NCI-H524 treated with DMSO at 0.1 percent for 48 hours (cell line): Measurements from ENCODE around the gene TSKU.
"Not testable (repeated sequence)": the region's sequence is repeated elsewhere in the genome, so short reads cannot be mapped to it uniquely, and the experiment has no call there.

Source experiments
- DNase-seq: peaks from one replicate; lab custom pipeline; 2025; lab: John Stamatoyannopoulos, UW

The TSKU gene

GRCh38 chr11:76824980-76825725 lies 42.0 kb downstream of the TSKU start:
- no peak for DNase-seq

- no peak for DNase-seq
These were observed 42.7 kb downstream of the TSKU start for GRCh38 chr11:76825726-76826396.

GRCh38 chr11:76826508-76826907 lies 43.4 kb downstream of the TSKU start:
- not testable (repeated sequence) for DNase-seq

- DNase-seq = not testable (repeated sequence)
These were observed 43.8 kb downstream of the TSKU start for GRCh38 chr11:76827005-76827404.

GRCh38 chr11:76830639-76831327 lies 47.6 kb downstream of the TSKU start:
- DNase-seq = peak; percentile 97

- no peak for DNase-seq
These were observed 48.6 kb downstream of the TSKU start for GRCh38 chr11:76831686-76832310.

GRCh38 chr11:76832361-76832760 lies 49.2 kb downstream of the TSKU start:
- no peak for DNase-seq

GRCh38 chr11:76834151-76834550 lies 51.0 kb downstream of the TSKU start:
- no peak for DNase-seq

GRCh38 chr11:76835036-76835435 lies 51.9 kb downstream of the TSKU start:
- DNase-seq = no peak

GRCh38 chr11:76835928-76836612 lies 52.9 kb downstream of the TSKU start:
- DNase-seq = no peak

GRCh38 chr11:76836613-76837291 lies 53.6 kb downstream of the TSKU start:
- DNase-seq = no peak

GRCh38 chr11:76837696-76838677 lies 54.8 kb downstream of the TSKU start:
- no peak for DNase-seq

- DNase-seq = no peak
These were observed 55.5 kb downstream of the TSKU start for GRCh38 chr11:76838678-76839068.

- DNase-seq = no peak
These were observed 56.2 kb downstream of the TSKU start for GRCh38 chr11:76839311-76839710.

- no peak for DNase-seq
These were observed 58.8 kb downstream of the TSKU start for GRCh38 chr11:76841923-76842452.

GRCh38 chr11:76843907-76844306 lies 60.8 kb downstream of the TSKU start:
- DNase-seq = no peak

- no peak for DNase-seq
These were observed 61.4 kb downstream of the TSKU start for GRCh38 chr11:76844511-76844910.

GRCh38 chr11:76845069-76845468 lies 61.9 kb downstream of the TSKU start:
- DNase-seq = no peak

GRCh38 chr11:76846441-76846840 lies 63.3 kb downstream of the TSKU start:
- no peak for DNase-seq
